Measurements from ENCODE around the gene KLHL13.

DNA sequence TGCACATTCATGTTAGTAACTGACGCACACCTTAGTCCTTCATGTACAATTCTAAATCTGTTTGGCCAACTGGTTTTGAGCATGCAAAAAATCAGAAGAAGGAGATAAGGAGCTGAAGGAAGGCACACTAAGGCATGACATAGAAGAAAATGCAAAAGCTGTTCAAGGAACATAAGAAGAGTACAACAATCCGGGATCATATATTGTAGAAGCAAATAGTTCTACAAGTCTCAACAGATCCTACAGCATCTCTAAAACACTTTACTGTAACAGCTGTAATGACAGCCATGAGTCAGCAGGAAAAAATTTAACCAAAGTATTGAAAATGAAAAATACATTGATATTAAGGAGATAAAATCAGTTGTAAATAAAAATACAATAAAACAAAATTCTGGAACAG, 57.7 kb downstream of the KLHL13 start:
- TF ChIP-seq EZH2 (IDR thresholded peaks at IDR 0.05; ENCODE audit: insufficient read depth, low read length) (no peak), CTCF (IDR thresholded peaks at IDR 0.05; ENCODE audit: insufficient read depth, low read depth, low read length) (no peak)
